Astrocyte (in vitro differentiated cells and primary cell): ENCODE data around the gene H6PD.

ENCODE experiments used
- EZH2 ChIP-seq: IDR thresholded peaks from 2 replicates; pipeline ENCODE4 v1.6.1; 2012; ENCODE audit warnings: mild to moderate bottlenecking, low read length, inconsistent platforms; ENCODE audit not compliant: insufficient read depth
- TF ChIP-seq, protein P1 (sequence below): IDR thresholded peaks from 2 replicates; pipeline ENCODE4 v1.5.1; 2011; ENCODE audit warnings: low read depth, mild to moderate bottlenecking, inconsistent platforms, low read length, moderate library complexity; ENCODE audit not compliant: insufficient read depth

DNA sequence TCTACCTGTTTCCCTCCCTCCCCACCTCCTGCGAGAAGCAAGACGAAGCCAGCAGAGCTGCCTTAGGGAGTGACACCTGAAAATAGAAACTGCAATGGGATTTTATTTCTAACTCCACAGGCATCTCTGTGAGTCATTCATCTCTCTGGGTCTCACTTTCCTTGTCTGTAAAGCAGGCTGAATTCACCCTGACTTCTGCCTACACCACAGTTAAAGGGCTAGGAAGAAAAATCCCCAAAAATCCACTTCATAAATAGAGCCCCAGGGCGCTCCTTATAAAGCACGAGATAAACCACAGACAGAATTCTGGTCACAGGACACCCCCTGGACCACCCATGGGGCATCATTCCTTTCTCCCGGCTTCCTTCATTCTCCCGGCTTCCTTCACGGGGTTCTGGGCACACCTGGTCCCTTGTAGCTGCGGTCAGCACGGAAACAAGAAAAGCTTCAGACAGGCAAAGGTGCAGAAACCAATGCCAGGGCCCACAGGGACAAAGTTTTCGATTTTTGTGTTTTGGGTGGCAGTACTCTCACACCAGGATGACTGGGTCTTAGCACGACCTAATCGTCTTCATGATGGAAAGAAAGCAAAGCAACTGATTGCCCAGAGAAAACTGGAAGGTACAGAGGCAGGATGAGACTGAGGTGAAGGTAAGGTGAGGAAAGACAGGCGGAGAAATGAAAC is 2.8 kb upstream of the H6PD start:
- TF ChIP-seq, protein P1, sequence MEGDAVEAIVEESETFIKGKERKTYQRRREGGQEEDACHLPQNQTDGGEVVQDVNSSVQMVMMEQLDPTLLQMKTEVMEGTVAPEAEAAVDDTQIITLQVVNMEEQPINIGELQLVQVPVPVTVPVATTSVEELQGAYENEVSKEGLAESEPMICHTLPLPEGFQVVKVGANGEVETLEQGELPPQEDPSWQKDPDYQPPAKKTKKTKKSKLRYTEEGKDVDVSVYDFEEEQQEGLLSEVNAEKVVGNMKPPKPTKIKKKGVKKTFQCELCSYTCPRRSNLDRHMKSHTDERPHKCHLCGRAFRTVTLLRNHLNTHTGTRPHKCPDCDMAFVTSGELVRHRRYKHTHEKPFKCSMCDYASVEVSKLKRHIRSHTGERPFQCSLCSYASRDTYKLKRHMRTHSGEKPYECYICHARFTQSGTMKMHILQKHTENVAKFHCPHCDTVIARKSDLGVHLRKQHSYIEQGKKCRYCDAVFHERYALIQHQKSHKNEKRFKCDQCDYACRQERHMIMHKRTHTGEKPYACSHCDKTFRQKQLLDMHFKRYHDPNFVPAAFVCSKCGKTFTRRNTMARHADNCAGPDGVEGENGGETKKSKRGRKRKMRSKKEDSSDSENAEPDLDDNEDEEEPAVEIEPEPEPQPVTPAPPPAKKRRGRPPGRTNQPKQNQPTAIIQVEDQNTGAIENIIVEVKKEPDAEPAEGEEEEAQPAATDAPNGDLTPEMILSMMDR = no peak
- TF ChIP-seq EZH2 = no peak
